Thyroid gland (tissue), 4 donors: Measurements from ENCODE around the gene LIX1L.

Experiments
- CTCF ChIP-seq, 6 experiments: fragments of 200-600 bp in 3 of 6; fragments of 450-650 bp in 3 of 6; sonication (generic) in 3 of 6; IDR thresholded peaks; one replicate each; pipeline ENCODE4 v1.5.1; 2016 to 2019; ENCODE audit warnings: antibody characterized with exemption in 6 of 6, mild to moderate bottlenecking in 2 of 6, inconsistent platforms in 1 of 6, moderate library complexity in 1 of 6
- POLR2A ChIP-seq, 2 donors: fragments of 450-650 bp; IDR thresholded peaks; one replicate each; pipeline ENCODE4 v1.6.1; 2017; ENCODE audit warnings: antibody characterized with exemption in 2 of 2, mild to moderate bottlenecking in 2 of 2, moderate library complexity in 1 of 2

- TF ChIP-seq POLR2A (IDR thresholded peaks at IDR 0.05) (no peak), CTCF (IDR thresholded peaks at IDR 0.05) (no peak)
Measured at GRCh38 chr1:145891143-145891542, 66.7 kb downstream of the LIX1L start.
